ENCODE measurements around the gene RALBP1. TPM values are rescaled to one million over a fixed set of nuclear protein-coding genes. Genes with fewer than 3 reads are reported as not detected.

Gene RALBP1
- total RNA-seq, 1 experiment from 2014 or later = 40.4 TPM

- DNase-seq = no peak
- Histone ChIP-seq H3K27ac (ENCODE audit: low read length) (no peak overlapping the region), H3K36me3 (ENCODE audit: insufficient read depth, low read length) (peaks cover 35% of the 10 kb centered on the region; the same call in 1 of the 2 replicates), H3K27me3 (ENCODE audit: low read length) (no peaks in the 10 kb centered on the region), H3K9me2 (replicated peaks; ENCODE audit: insufficient read depth, low read length) (no peaks in the 10 kb centered on the region), H3K9ac (ENCODE audit: low read length) (no peak overlapping the region), H3K4me2 (ENCODE audit: low read depth, low read length, poor library complexity, severe bottlenecking) (no peak overlapping the region), H3K79me2 (ENCODE audit: low read length) (peaks cover 12% of the 10 kb centered on the region), H3K4me1 (ENCODE audit: low read length) (0 out of 2 replicates have a peak, but pooled peaks cover 1% of the 10 kb centered on the region), H2AFZ (ENCODE audit: low read length) (no peak overlapping the region), H4K20me1 (ENCODE audit: insufficient read depth, low read depth, low read length) (no peaks in the 10 kb centered on the region), H3K4me3 (ENCODE audit: low read length) (no peak overlapping the region), H3K9me3 (ENCODE audit: low read length) (no peaks in the 10 kb centered on the region)
Observed at GRCh38 chr18:9563331-9563730, 88.0 kb downstream of the RALBP1 start.

GRCh38 chr18:9565407-9565806 is 90.1 kb downstream of the RALBP1 start:
- no peaks in the 10 kb centered on the region for H3K9me3 ChIP-seq (ENCODE audit: low read length)
- no peak for DNase-seq
- H3K27ac ChIP-seq (ENCODE audit: low read length) = no peak overlapping the region
- H3K9me2 ChIP-seq (replicated peaks; ENCODE audit: insufficient read depth, low read length) = no peaks in the 10 kb centered on the region
- H2AFZ ChIP-seq (ENCODE audit: low read length) = no peak overlapping the region
- H3K79me2 ChIP-seq (ENCODE audit: low read length) = peaks cover 12% of the 10 kb centered on the region
- H3K4me3 ChIP-seq (ENCODE audit: low read length) = no peak overlapping the region
- H4K20me1 ChIP-seq (ENCODE audit: insufficient read depth, low read depth, low read length) = no peaks in the 10 kb centered on the region
- 0 out of 2 replicates have a peak, but pooled peaks cover 2% of the 10 kb centered on the region for H3K4me1 ChIP-seq (ENCODE audit: low read length)
- peaks cover 27% of the 10 kb centered on the region; the same call in 1 of the 2 replicates for H3K36me3 ChIP-seq (ENCODE audit: insufficient read depth, low read length)
- H3K9ac ChIP-seq (ENCODE audit: low read length) = no peak overlapping the region
- no peak overlapping the region for H3K4me2 ChIP-seq (ENCODE audit: low read depth, low read length, poor library complexity, severe bottlenecking)
- no peaks in the 10 kb centered on the region for H3K27me3 ChIP-seq (ENCODE audit: low read length)

- H3K9me3 ChIP-seq (ENCODE audit: low read length) = no peaks in the 10 kb centered on the region
- H3K79me2 ChIP-seq (ENCODE audit: low read length) = peaks cover 12% of the 10 kb centered on the region
- no peak overlapping the region for H3K4me3 ChIP-seq (ENCODE audit: low read length)
- H3K27ac ChIP-seq (ENCODE audit: low read length) = no peak overlapping the region
- no peak overlapping the region for H3K4me2 ChIP-seq (ENCODE audit: low read depth, low read length, poor library complexity, severe bottlenecking)
- H3K9me2 ChIP-seq (replicated peaks; ENCODE audit: insufficient read depth, low read length) = no peaks in the 10 kb centered on the region
- peaks cover 30% of the 10 kb centered on the region; the same call in 1 of the 2 replicates for H3K36me3 ChIP-seq (ENCODE audit: insufficient read depth, low read length)
- 0 out of 2 replicates have a peak, but pooled peaks cover 2% of the 10 kb centered on the region for H3K4me1 ChIP-seq (ENCODE audit: low read length)
- no peaks in the 10 kb centered on the region for H4K20me1 ChIP-seq (ENCODE audit: insufficient read depth, low read depth, low read length)
- H3K9ac ChIP-seq (ENCODE audit: low read length) = no peak overlapping the region
- no peak overlapping the region for H2AFZ ChIP-seq (ENCODE audit: low read length)
- no peak for DNase-seq
- H3K27me3 ChIP-seq (ENCODE audit: low read length) = no peaks in the 10 kb centered on the region
Observed at GRCh38 chr18:9568186-9568585, 92.9 kb downstream of the RALBP1 start.

DNA sequence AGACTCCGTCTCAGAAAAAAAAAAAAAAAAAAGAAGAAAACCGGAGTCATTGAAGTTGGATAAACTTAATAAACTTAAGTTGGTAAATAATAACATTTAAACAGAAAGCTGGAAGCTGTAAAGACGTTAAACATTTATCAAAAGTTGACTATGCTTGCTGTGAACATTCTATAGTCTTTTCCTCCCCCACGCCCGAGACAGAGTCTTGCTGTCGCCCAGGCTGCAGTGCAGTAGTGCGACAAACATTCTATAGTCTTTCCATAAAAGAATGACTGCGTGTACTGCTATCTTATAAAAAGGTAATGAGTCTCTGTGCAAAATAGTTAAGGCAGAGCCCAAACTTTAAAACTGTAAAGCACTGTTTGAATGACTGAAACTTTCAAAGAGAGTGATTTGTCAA is 93.9 kb downstream of the RALBP1 start:
- no peak overlapping the region for H3K4me2 ChIP-seq (ENCODE audit: low read depth, low read length, poor library complexity, severe bottlenecking)
- H3K36me3 ChIP-seq (ENCODE audit: insufficient read depth, low read length) = peaks cover 27% of the 10 kb centered on the region; the same call in 1 of the 2 replicates
- no peaks in the 10 kb centered on the region for H4K20me1 ChIP-seq (ENCODE audit: insufficient read depth, low read depth, low read length)
- no peaks in the 10 kb centered on the region for H3K9me2 ChIP-seq (replicated peaks; ENCODE audit: insufficient read depth, low read length)
- no peak overlapping the region for H2AFZ ChIP-seq (ENCODE audit: low read length)
- H3K27ac ChIP-seq (ENCODE audit: low read length) = no peak overlapping the region
- no peaks in the 10 kb centered on the region for H3K9me3 ChIP-seq (ENCODE audit: low read length)
- no peak overlapping the region for H3K9ac ChIP-seq (ENCODE audit: low read length)
- 0 out of 2 replicates have a peak, but pooled peaks cover 2% of the 10 kb centered on the region for H3K4me1 ChIP-seq (ENCODE audit: low read length)
- no peak for DNase-seq
- peaks cover 12% of the 10 kb centered on the region for H3K79me2 ChIP-seq (ENCODE audit: low read length)
- no peaks in the 10 kb centered on the region for H3K27me3 ChIP-seq (ENCODE audit: low read length)
- H3K4me3 ChIP-seq (ENCODE audit: low read length) = no peak overlapping the region

DNA sequence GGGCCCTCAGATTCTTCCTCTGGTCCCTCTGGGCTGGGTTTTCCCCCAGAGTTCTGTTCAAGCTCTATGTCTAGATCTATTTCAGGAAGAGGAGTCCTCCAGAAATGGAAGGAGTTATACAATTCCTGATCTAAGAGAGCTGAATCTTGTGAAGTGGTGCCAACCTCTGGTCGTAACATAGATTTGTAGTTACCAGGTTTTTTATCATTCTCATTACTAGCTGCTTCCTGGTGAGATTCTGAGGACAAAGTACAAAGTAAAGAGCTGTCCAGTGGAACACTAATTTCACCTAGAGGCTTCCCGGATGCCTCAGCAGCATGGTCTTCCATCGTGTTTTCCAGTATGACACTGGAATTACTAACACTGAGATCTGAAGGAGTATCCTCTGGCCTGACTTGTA is 94.9 kb downstream of the RALBP1 start:
- Histone ChIP-seq H3K9me2 (replicated peaks; ENCODE audit: insufficient read depth, low read length) (no peaks in the 10 kb centered on the region), H3K9ac (ENCODE audit: low read length) (no peak overlapping the region), H3K27me3 (ENCODE audit: low read length) (no peaks in the 10 kb centered on the region), H4K20me1 (ENCODE audit: insufficient read depth, low read depth, low read length) (no peaks in the 10 kb centered on the region), H3K4me1 (ENCODE audit: low read length) (0 out of 2 replicates have a peak, but pooled peaks cover 2% of the 10 kb centered on the region), H2AFZ (ENCODE audit: low read length) (no peak overlapping the region), H3K4me2 (ENCODE audit: low read depth, low read length, poor library complexity, severe bottlenecking) (no peak overlapping the region), H3K9me3 (ENCODE audit: low read length) (no peaks in the 10 kb centered on the region), H3K36me3 (ENCODE audit: insufficient read depth, low read length) (peaks cover 33% of the 10 kb centered on the region; the same call in 1 of the 2 replicates), H3K79me2 (ENCODE audit: low read length) (peaks cover 12% of the 10 kb centered on the region), H3K27ac (ENCODE audit: low read length) (no peak overlapping the region), H3K4me3 (ENCODE audit: low read length) (no peak overlapping the region)
- no peak for DNase-seq

DNA sequence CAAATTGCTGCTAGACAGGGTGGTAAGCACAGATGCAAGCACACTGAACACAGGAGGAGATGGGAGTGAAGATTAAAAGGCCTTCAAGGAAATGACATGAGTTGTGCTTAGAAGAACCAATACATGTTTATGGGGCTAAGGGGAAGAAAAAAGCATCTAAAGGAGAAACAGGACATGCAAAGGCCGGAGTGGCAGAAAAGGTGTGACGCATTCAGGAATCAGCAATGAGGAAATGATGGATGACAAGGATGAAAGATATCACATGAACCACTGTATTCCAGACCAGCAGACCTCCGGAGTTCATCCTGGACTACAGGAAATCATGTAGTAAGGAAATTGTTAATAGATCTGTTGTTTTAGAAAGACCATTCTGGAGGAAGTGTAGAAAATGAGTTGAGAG is 96.2 kb downstream of the RALBP1 start:
- no peak for DNase-seq

DNA sequence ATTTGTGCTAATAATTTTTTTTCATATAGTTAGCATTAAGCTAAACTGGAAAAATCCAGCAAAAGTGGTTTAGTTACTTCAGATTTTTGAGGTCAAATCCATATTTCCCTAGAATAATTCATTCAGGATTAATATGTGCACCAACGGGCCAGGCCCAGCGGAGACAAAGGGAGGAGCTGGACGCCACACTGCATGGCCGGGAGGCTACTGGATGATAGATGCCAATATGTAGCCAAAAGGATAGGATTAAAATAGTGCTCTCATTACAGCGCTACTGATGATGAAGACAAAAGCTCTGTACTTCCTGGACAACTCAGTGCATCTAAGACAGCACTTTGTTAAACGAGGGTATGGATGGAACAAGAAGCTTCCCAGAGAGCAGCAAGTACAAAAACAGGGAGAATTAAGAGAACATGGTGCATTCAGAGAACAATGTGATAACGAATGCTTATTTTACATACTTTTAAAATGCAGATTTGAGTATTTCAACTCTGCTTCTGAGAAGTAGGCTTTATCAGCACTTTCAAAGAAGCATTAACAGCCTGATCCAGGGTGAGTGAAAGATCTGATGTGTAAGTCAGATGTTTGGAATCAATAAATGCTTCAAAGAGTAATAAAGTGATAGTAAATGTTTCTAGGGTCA is 99.3 kb downstream of the RALBP1 start:
- Histone ChIP-seq H3K9me2 (replicated peaks; ENCODE audit: insufficient read depth, low read length) (no peaks in the 10 kb centered on the region), H3K4me1 (ENCODE audit: low read length) (no peaks in the 10 kb centered on the region), H3K9me3 (ENCODE audit: low read length) (no peaks in the 10 kb centered on the region), H3K27ac (ENCODE audit: low read length) (no peak overlapping the region), H3K4me3 (ENCODE audit: low read length) (no peak overlapping the region), H3K4me2 (ENCODE audit: low read depth, low read length, poor library complexity, severe bottlenecking) (no peak overlapping the region), H4K20me1 (ENCODE audit: insufficient read depth, low read depth, low read length) (no peaks in the 10 kb centered on the region), H3K9ac (ENCODE audit: low read length) (no peak overlapping the region), H3K79me2 (ENCODE audit: low read length) (peaks cover 2% of the 10 kb centered on the region; the same call in 1 of the 2 replicates), H3K27me3 (ENCODE audit: low read length) (no peaks in the 10 kb centered on the region), H3K36me3 (ENCODE audit: insufficient read depth, low read length) (peaks cover 29% of the 10 kb centered on the region; the same call in 1 of the 2 replicates), H2AFZ (ENCODE audit: low read length) (no peak overlapping the region)
- no peak for DNase-seq

More for the DNA sequence above, 96.2 kb downstream of the RALBP1 start:
- no peak overlapping the region for H3K4me3 ChIP-seq (ENCODE audit: low read length)
- H4K20me1 ChIP-seq (ENCODE audit: insufficient read depth, low read depth, low read length) = no peaks in the 10 kb centered on the region
- no peak overlapping the region for H3K9ac ChIP-seq (ENCODE audit: low read length)
- no peak overlapping the region for H2AFZ ChIP-seq (ENCODE audit: low read length)
- no peaks in the 10 kb centered on the region for H3K27me3 ChIP-seq (ENCODE audit: low read length)
- no peak overlapping the region for H3K4me2 ChIP-seq (ENCODE audit: low read depth, low read length, poor library complexity, severe bottlenecking)
- H3K9me2 ChIP-seq (replicated peaks; ENCODE audit: insufficient read depth, low read length) = no peaks in the 10 kb centered on the region
- no peaks in the 10 kb centered on the region for H3K9me3 ChIP-seq (ENCODE audit: low read length)
- H3K79me2 ChIP-seq (ENCODE audit: low read length) = peaks cover 8% of the 10 kb centered on the region
- H3K36me3 ChIP-seq (ENCODE audit: insufficient read depth, low read length) = peaks cover 33% of the 10 kb centered on the region; the same call in 1 of the 2 replicates
- 0 out of 2 replicates have a peak, but pooled peaks cover 2% of the 10 kb centered on the region for H3K4me1 ChIP-seq (ENCODE audit: low read length)
- no peak overlapping the region for H3K27ac ChIP-seq (ENCODE audit: low read length)

DNA sequence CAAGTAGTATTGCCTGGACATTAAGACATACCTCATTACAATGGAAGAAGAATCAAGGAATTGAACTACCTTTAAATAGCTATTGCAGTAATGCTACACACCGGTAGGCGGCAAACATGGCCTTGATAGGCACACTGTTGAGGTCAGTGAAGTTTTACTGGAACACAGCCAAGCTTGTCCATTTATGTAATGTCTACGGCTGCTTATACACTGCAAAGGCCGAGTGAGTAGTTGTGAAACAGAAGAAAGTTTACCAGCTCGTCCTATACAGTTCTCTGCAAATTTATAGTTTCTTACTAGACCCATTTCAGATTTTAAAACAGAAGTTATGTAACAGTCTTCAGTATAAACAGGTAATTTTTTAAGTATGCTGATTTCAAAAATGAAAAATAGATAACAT is 100.2 kb downstream of the RALBP1 start:
- no peak for DNase-seq
- no peaks in the 10 kb centered on the region for H4K20me1 ChIP-seq (ENCODE audit: insufficient read depth, low read depth, low read length)
- H3K4me2 ChIP-seq (ENCODE audit: low read depth, low read length, poor library complexity, severe bottlenecking) = no peak overlapping the region

More for the DNA sequence above, 100.2 kb downstream of the RALBP1 start:
- no peak overlapping the region for H3K27ac ChIP-seq (ENCODE audit: low read length)
- no peak overlapping the region for H3K4me3 ChIP-seq (ENCODE audit: low read length)
- H2AFZ ChIP-seq (ENCODE audit: low read length) = no peak overlapping the region
- H3K9me3 ChIP-seq (ENCODE audit: low read length) = no peaks in the 10 kb centered on the region
- peaks cover 8% of the 10 kb centered on the region; the same call in 1 of the 2 replicates for H3K79me2 ChIP-seq (ENCODE audit: low read length)
- H3K27me3 ChIP-seq (ENCODE audit: low read length) = no peaks in the 10 kb centered on the region
- H3K9ac ChIP-seq (ENCODE audit: low read length) = no peak overlapping the region
- H3K9me2 ChIP-seq (replicated peaks; ENCODE audit: insufficient read depth, low read length) = no peaks in the 10 kb centered on the region
- H3K36me3 ChIP-seq (ENCODE audit: insufficient read depth, low read length) = peaks cover 20% of the 10 kb centered on the region; the same call in 1 of the 2 replicates
- no peaks in the 10 kb centered on the region for H3K4me1 ChIP-seq (ENCODE audit: low read length)

Data from Karpas-422 (cell line).